ENCODE data around the gene SHANK1. TPM values are rescaled to one million over a fixed set of nuclear protein-coding genes. Genes with fewer than 3 reads are reported as not detected.

SHANK1 gene
- total RNA-seq, 4 donors from 2014 or later = 0.11 to 0.42 (median 0.39) TPM; not detected in 1

DNA sequence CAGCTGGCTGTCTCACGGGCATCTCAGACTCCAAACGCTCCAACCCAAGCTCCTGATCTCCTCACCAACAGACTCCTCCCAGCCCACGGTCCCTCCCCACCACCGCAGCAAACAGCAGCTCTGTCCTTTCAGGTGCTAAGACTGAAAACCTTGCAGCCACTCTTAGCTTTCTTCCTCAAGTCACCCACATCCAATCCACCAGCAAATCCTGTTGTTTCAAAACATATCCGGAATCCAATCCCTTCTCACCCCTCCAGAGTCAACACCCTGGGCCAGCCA lies 49.6 kb downstream of the SHANK1 start:
- no peaks in the 10 kb centered on the region for H3K9me3 ChIP-seq
- intact Hi-C loops (cut with DNase I) = no loop called here
- WGBS = 42% methylated on average over 5 of the region's 5 CpGs
- H3K36me3 ChIP-seq = no peaks in the 10 kb centered on the region
- H3K27me3 ChIP-seq = peaks cover 16 to 93% (median 40%) of the 10 kb centered on the region in 4 donors
- no peak for DNase-seq (ENCODE audit: extremely low spot score)
- peaks cover 4 to 30% (median 23%) of the 10 kb centered on the region in 4 donors for H3K4me1 ChIP-seq
- H3K4me3 ChIP-seq = no peak overlapping the region
- no peak overlapping the region for H3K27ac ChIP-seq (replicated peaks in 1 of 4)
- TF ChIP-seq POLR2A (IDR thresholded peaks at IDR 0.05; ENCODE audit: low read depth) = no peak
- no peak for TF ChIP-seq EP300 (IDR thresholded peaks at IDR 0.05)
- TF ChIP-seq CTCF (IDR thresholded peaks at IDR 0.05) = no peak
- no peak for TF ChIP-seq POLR2AphosphoS5 (IDR thresholded peaks at IDR 0.05)

GRCh38 chr19:50669302-50670101 lies 50.1 kb downstream of the SHANK1 start:
- peaks cover 4 to 30% (median 23%) of the 10 kb centered on the region in 4 donors for H3K4me1 ChIP-seq
- H3K27me3 ChIP-seq = peaks cover 16 to 96% (median 40%) of the 10 kb centered on the region in 4 donors
- H3K27ac ChIP-seq (replicated peaks in 1 of 4) = no peak overlapping the region
- TF ChIP-seq POLR2AphosphoS5 (IDR thresholded peaks at IDR 0.05) (no peak), CTCF (IDR thresholded peaks at IDR 0.05) (peak; percentile 55 to 68 (median 56))
- no peak for DNase-seq (ENCODE audit: extremely low spot score)
- no peak overlapping the region for H3K4me3 ChIP-seq
- no peaks in the 10 kb centered on the region for H3K36me3 ChIP-seq
- 40% methylated on average over 18 of the region's 23 CpGs for WGBS
- intact Hi-C loops (cut with DNase I) = loop anchor here (5.0 kb wide), 1 partner anchor 113 kb away; no protein-coding TSS in a partner anchor
- no peaks in the 10 kb centered on the region for H3K9me3 ChIP-seq

GRCh38 chr19:50668879-50669278 lies 50.7 kb downstream of the SHANK1 start:
- Histone ChIP-seq H3K27me3 (peaks cover 16 to 93% (median 40%) of the 10 kb centered on the region in 4 donors), H3K4me1 (peaks cover 4 to 30% (median 23%) of the 10 kb centered on the region in 4 donors), H3K27ac (replicated peaks in 1 of 4) (no peak overlapping the region), H3K36me3 (no peaks in the 10 kb centered on the region), H3K9me3 (no peaks in the 10 kb centered on the region), H3K4me3 (no peak overlapping the region)
- TF ChIP-seq EP300 (IDR thresholded peaks at IDR 0.05) (no peak), POLR2A (IDR thresholded peaks at IDR 0.05; ENCODE audit: low read depth) (no peak), CTCF (IDR thresholded peaks at IDR 0.05) (no peak), POLR2AphosphoS5 (IDR thresholded peaks at IDR 0.05) (no peak)
- intact Hi-C loops (cut with DNase I) = loop anchor here (5.0 kb wide), 1 partner anchor 113 kb away; no protein-coding TSS in a partner anchor
- DNase-seq (ENCODE audit: extremely low spot score) = no peak
- WGBS = 57% methylated on average over 7 of the region's 20 CpGs

DNA sequence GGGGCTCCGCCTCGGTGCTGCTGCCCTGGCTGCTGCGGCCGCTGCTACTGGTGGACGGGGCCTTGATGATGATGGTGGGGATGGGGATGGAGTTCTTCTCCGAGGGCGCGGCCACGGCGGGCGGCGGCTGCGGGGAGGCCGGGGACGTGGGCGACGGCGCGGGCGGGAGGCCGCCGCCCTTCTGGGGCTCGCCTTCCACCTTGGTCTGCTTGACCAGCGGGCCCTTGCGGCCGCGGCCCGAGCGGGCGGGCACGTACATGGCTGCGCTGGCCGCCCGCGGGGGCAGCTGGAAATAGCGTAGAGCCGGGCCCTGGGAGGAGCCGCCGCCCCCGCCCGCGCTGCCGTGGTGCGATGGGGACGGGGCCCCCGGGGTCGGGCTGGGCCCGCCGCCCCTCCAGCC lies 51.2 kb downstream of the SHANK1 start:
- H3K36me3 ChIP-seq = no peaks in the 10 kb centered on the region
- TF ChIP-seq CTCF (IDR thresholded peaks at IDR 0.05) (no peak), POLR2A (IDR thresholded peaks at IDR 0.05; ENCODE audit: low read depth) (no peak), EP300 (IDR thresholded peaks at IDR 0.05) (no peak), POLR2AphosphoS5 (IDR thresholded peaks at IDR 0.05) (no peak)
- H3K27ac ChIP-seq (replicated peaks in 1 of 4) = no peak overlapping the region
- no peaks in the 10 kb centered on the region for H3K9me3 ChIP-seq
- peak overlapping the region in 1 of 4 donors; percentile 10 for H3K4me3 ChIP-seq
- H3K27me3 ChIP-seq = peaks cover 16 to 91% (median 40%) of the 10 kb centered on the region in 4 donors
- intact Hi-C loops (cut with DNase I) = loop anchor here (5.0 kb wide), 1 partner anchor 114 kb away; no protein-coding TSS in a partner anchor
- 0% methylated on average over 1 of the region's 49 CpGs for WGBS
- DNase-seq (ENCODE audit: extremely low spot score) = no peak
- peaks cover 4 to 30% (median 23%) of the 10 kb centered on the region in 4 donors for H3K4me1 ChIP-seq

All from esophagus muscularis mucosa (tissue), 4 donors.